VCaP (cell line): ENCODE measurements around the gene NOP9.

Experiments
- H3K27ac ChIP-seq: fragments of 450-650 bp; 2 replicates; pipeline ENCODE4 v1.5.1; 2017
- TF ChIP-seq, protein P1 (sequence below): fragments of 450-650 bp; conservative IDR thresholded peaks from 2 replicates; pipeline ENCODE4 v1.5.1; 2017; ENCODE audit warnings: mild to moderate bottlenecking, moderate library complexity

The NOP9 gene

GRCh38 chr14:24340606-24341005 is 41.0 kb downstream of the NOP9 start:
- no peak overlapping the region for H3K27ac ChIP-seq
- TF ChIP-seq, protein P1, sequence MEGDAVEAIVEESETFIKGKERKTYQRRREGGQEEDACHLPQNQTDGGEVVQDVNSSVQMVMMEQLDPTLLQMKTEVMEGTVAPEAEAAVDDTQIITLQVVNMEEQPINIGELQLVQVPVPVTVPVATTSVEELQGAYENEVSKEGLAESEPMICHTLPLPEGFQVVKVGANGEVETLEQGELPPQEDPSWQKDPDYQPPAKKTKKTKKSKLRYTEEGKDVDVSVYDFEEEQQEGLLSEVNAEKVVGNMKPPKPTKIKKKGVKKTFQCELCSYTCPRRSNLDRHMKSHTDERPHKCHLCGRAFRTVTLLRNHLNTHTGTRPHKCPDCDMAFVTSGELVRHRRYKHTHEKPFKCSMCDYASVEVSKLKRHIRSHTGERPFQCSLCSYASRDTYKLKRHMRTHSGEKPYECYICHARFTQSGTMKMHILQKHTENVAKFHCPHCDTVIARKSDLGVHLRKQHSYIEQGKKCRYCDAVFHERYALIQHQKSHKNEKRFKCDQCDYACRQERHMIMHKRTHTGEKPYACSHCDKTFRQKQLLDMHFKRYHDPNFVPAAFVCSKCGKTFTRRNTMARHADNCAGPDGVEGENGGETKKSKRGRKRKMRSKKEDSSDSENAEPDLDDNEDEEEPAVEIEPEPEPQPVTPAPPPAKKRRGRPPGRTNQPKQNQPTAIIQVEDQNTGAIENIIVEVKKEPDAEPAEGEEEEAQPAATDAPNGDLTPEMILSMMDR, result no peak

- no peak overlapping the region for H3K27ac ChIP-seq
- TF ChIP-seq, protein P1, result no peak
These were observed 43.2 kb downstream of the NOP9 start for GRCh38 chr14:24342889-24343288.

DNA sequence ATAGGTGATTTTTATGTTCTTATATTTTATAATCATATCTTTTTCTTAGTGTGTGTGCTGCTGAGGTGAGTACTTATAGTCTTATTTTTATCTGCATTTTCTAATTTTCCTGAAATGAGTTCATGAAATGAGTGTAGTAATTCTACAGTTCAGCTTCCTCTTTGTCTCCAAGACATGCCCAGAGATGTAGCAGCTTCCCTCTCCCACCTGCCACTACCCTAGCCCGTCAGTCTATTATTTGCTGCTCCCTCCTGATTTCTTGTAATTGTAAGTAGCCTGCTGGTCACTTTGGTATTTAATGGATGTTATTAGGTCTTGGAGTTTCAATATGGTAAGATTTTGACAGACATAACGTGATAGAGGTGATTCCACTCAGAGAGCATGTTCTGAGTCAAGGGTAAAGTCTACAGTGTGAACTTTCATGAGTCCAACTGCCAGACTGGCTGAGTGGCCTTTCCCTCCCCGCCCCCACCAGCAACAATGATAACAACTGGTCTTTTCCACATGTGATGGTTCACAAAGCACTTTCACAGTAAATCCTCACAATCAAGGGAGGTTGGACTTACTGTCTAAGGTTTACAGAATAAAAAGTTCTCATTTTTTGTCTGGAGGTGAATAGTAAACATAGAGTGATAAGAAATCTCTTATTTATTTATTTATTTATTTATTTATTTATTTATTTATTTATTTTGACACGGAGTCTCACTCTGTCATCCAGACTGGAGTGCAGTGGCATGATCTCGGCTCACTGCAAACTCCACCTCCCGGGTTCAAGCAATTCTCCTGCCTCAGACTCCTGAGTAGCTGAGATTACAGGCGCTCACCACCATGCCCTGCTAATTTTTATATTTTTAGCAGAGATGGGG is 44.4 kb downstream of the NOP9 start:
- no peak overlapping the region for H3K27ac ChIP-seq
- TF ChIP-seq, protein P1, result no peak

GRCh38 chr14:24347134-24347533 is 47.5 kb downstream of the NOP9 start:
- TF ChIP-seq, protein P1, result no peak
- H3K27ac ChIP-seq, result no peak overlapping the region

GRCh38 chr14:24348186-24348585 is 48.5 kb downstream of the NOP9 start:
- H3K27ac ChIP-seq, result no peak overlapping the region
- TF ChIP-seq, protein P1, result no peak

DNA sequence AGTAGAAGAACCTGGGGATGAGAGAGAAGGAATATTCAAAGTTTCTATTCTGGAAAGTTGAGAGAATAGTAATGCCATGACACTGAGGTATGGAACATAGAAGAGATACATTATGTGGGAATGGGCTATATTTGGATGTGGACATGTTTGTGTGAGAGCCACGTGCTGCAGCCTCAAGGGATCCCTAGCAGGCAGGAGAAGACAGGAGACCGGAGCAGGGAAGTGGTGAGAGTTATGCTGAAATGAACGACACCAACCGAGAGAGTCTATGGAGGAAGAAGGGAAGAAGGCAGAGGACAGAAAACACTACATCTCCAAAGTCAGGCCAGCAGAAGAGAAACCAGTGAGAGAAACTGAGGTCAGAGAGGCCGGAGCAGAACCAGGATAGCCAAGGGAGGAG is 50.1 kb downstream of the NOP9 start:
- H3K27ac ChIP-seq, result no peak overlapping the region
- TF ChIP-seq, protein P1, result no peak

GRCh38 chr14:24351517-24351916 is 51.9 kb downstream of the NOP9 start:
- H3K27ac ChIP-seq, result no peak overlapping the region
- TF ChIP-seq, protein P1, result peak; percentile 23; the same call in 1 of the 2 replicates
